ENCODE results near the gene REEP1.
"Not testable (repeated sequence)": the region's sequence is repeated elsewhere in the genome, so short reads cannot be mapped to it uniquely, and the experiment has no call there.

REEP1 gene

GRCh38 chr2:86283411-86284030 lies 53.9 kb downstream of the REEP1 start:
- DNase-seq (ENCODE audit: low spot score): no peak

- no peak for DNase-seq (ENCODE audit: low spot score)
Observed at GRCh38 chr2:86281066-86281700, 56.2 kb downstream of the REEP1 start.

GRCh38 chr2:86280191-86280667 lies 57.2 kb downstream of the REEP1 start:
- no peak for DNase-seq (ENCODE audit: low spot score)

GRCh38 chr2:86275962-86276361 lies 61.5 kb downstream of the REEP1 start:
- DNase-seq (ENCODE audit: low spot score): no peak

GRCh38 chr2:86275384-86275799 lies 62.0 kb downstream of the REEP1 start:
- no peak for DNase-seq (ENCODE audit: low spot score)

GRCh38 chr2:86274918-86275275 lies 62.5 kb downstream of the REEP1 start:
- no peak for DNase-seq (ENCODE audit: low spot score)

GRCh38 chr2:86274265-86274917 lies 63.0 kb downstream of the REEP1 start:
- no peak for DNase-seq (ENCODE audit: low spot score)

GRCh38 chr2:86272111-86272510 lies 65.3 kb downstream of the REEP1 start:
- DNase-seq (ENCODE audit: low spot score): no peak

GRCh38 chr2:86271248-86271647 lies 66.2 kb downstream of the REEP1 start:
- no peak for DNase-seq (ENCODE audit: low spot score)

GRCh38 chr2:86263956-86264355 lies 73.5 kb downstream of the REEP1 start:
- no peak for DNase-seq (ENCODE audit: low spot score)

GRCh38 chr2:86260978-86261377 lies 76.4 kb downstream of the REEP1 start:
- no peak for DNase-seq (ENCODE audit: low spot score)

- no peak for DNase-seq (ENCODE audit: low spot score)
Observed at GRCh38 chr2:86258106-86258505, 79.3 kb downstream of the REEP1 start.

- DNase-seq (ENCODE audit: low spot score): no peak
Observed at GRCh38 chr2:86256982-86257381, 80.4 kb downstream of the REEP1 start.

GRCh38 chr2:86256300-86256699 lies 81.1 kb downstream of the REEP1 start:
- DNase-seq (ENCODE audit: low spot score): no peak

- no peak for DNase-seq (ENCODE audit: low spot score)
Observed at GRCh38 chr2:86254576-86255538, 82.6 kb downstream of the REEP1 start.

- no peak for DNase-seq (ENCODE audit: low spot score)
Observed at GRCh38 chr2:86253424-86253823, 84.0 kb downstream of the REEP1 start.

GRCh38 chr2:86251840-86252266 lies 85.6 kb downstream of the REEP1 start:
- no peak for DNase-seq (ENCODE audit: low spot score)

GRCh38 chr2:86249579-86250391 lies 87.6 kb downstream of the REEP1 start:
- DNase-seq (ENCODE audit: low spot score): peak; percentile 33

GRCh38 chr2:86249176-86249575 lies 88.2 kb downstream of the REEP1 start:
- DNase-seq (ENCODE audit: low spot score): no peak

- not testable (repeated sequence) for DNase-seq (ENCODE audit: low spot score)
Observed at GRCh38 chr2:86245222-86245621, 92.2 kb downstream of the REEP1 start.

- DNase-seq (ENCODE audit: low spot score): not testable (repeated sequence)
Observed at GRCh38 chr2:86244781-86245180, 92.6 kb downstream of the REEP1 start.

Data from germinal center (tissue), 1 donor.